HG03342 (cell line): ENCODE measurements around the gene PATE1.

Source experiments
- ATAC-seq: cut with Tn5 transposase; IDR thresholded peaks from one replicate; pipeline ENCODE4 v1.9.1; 2021; ENCODE audit warnings: mild to moderate bottlenecking, moderate library complexity; ENCODE audit not compliant: unreplicated experiment

The PATE1 gene

DNA sequence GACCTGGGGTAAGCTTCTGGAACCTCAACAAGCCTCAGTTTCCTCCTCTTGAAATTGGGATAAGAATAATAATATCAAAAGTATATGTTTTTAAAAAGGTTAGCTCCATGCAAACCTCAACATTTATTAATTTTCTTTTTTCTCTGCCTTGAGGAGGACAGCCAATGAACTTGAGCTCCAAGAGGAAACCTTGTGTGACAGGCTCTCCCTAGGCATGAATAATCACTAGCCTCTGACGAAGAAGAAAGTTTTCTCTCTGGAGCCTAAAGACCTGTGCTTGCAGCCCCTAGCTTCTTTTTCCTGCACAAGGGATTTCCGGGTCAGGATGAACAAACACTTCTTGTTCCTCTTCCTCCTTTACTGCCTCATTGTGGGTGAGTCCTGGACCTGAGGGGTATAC is 41.7 kb downstream of the PATE1 start, which contains the start of gene PATE3:
Gene PATE3, plus strand, starts transcription at position 301 of the 400 bp plus-strand sequence. Its CDS starts 25 bp downstream, at position 326.
- ATAC-seq = no peak

DNA sequence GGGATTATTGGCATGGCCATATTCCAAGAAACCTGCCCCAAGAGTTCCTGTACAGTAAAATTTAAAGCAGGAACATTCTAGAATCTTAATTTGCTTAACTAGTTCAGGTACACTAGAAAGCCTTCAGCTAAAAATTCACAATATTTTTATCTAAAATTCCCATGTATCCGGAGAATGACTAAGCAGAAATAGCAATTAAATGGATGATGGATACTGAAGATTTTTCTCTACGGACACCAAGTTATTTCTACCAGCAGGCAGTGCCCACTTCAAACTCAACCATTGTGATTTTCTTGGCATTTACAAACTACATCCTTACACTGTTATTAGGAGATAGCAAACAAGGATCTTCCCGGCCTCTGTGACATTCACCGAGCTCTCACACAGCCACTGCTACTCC is 44.7 kb downstream of the PATE1 start:
- ATAC-seq = no peak

DNA sequence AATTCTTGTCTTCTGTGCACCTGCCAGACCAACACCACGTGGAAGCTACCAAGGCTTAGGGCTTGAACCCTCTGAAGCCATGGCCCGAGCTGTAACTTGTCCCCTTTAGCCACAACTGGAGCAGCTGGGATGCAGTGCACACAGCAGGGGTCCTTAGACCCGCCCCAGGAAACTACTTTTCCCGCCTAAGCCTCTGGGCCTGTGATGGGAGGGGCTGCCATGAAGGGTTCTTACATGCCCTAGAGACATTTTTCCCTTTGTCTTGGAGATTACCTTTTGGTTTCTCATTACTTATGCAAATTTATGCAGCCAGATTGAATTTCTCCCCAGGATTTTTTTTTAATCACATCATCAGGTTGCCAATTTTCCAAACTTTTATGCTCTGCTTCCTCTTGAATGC is 51.6 kb downstream of the PATE1 start:
- ATAC-seq = no peak
